Measurements from ENCODE around the gene CIB4. TPM values are rescaled to one million over a fixed set of nuclear protein-coding genes. Genes with fewer than 3 reads are reported as not detected.
A peak's percentile ranks its signal among the peaks of the same experiment; 100 is the strongest.

The CIB4 gene
- total RNA-seq, 4 donors from 2014 or later, result not detected

DNA sequence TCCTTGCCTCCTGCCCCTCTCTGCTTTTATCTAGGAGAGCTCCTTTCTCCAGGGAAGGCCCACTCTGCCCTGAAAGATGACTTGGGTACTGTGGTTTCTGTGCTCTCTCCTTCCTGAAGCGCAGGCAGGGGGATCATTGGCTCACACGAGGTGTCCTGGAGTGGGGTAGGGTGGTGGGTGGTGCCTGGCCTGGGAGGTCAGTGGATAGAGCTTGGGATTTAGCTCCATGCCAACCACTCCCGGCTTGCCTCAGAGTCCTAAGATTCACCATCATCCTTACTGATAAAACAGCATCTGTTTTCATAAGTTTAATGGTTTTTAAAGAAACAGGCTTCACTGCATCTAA is 63.1 kb downstream of the CIB4 start:
- Histone ChIP-seq H3K4me3 (no peak overlapping the region), H3K36me3 (no peaks in the 10 kb centered on the region), H3K27me3 (peaks cover 0 to 4% (median 0%) of the 10 kb centered on the region in 4 donors), H3K9me3 (no peaks in the 10 kb centered on the region), H3K4me1 (no peaks in the 10 kb centered on the region), H3K27ac (replicated peaks in 1 of 4) (no peak overlapping the region)
- no peak for DNase-seq (ENCODE audit: extremely low spot score)
- 61% methylated on average over 3 of the region's 3 CpGs for WGBS
- TF ChIP-seq POLR2AphosphoS5 (IDR thresholded peaks at IDR 0.05), result no peak
- TF ChIP-seq POLR2A (IDR thresholded peaks at IDR 0.05; ENCODE audit: low read depth), result no peak
- TF ChIP-seq EP300 (IDR thresholded peaks at IDR 0.05), result no peak
- TF ChIP-seq, protein P1, sequence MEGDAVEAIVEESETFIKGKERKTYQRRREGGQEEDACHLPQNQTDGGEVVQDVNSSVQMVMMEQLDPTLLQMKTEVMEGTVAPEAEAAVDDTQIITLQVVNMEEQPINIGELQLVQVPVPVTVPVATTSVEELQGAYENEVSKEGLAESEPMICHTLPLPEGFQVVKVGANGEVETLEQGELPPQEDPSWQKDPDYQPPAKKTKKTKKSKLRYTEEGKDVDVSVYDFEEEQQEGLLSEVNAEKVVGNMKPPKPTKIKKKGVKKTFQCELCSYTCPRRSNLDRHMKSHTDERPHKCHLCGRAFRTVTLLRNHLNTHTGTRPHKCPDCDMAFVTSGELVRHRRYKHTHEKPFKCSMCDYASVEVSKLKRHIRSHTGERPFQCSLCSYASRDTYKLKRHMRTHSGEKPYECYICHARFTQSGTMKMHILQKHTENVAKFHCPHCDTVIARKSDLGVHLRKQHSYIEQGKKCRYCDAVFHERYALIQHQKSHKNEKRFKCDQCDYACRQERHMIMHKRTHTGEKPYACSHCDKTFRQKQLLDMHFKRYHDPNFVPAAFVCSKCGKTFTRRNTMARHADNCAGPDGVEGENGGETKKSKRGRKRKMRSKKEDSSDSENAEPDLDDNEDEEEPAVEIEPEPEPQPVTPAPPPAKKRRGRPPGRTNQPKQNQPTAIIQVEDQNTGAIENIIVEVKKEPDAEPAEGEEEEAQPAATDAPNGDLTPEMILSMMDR (IDR thresholded peaks at IDR 0.05), result no peak
- intact Hi-C loops (cut with DNase I), result loop anchor here (5.0 to 10.0 kb wide), 2 partner anchors 76 to 233 kb away; partner anchors contain the start of genes ADGRF3 and SELENOI

GRCh38 chr2:26577442-26578112 is 63.6 kb downstream of the CIB4 start:
- Histone ChIP-seq H3K4me1 (no peaks in the 10 kb centered on the region), H3K27ac (replicated peaks in 1 of 4) (no peak overlapping the region), H3K36me3 (no peaks in the 10 kb centered on the region), H3K4me3 (no peak overlapping the region), H3K27me3 (no peaks in the 10 kb centered on the region), H3K9me3 (no peaks in the 10 kb centered on the region)
- TF ChIP-seq, protein P1 (IDR thresholded peaks at IDR 0.05), result peak; percentile 91 to 98 (median 96)
- no peak for TF ChIP-seq POLR2A (IDR thresholded peaks at IDR 0.05; ENCODE audit: low read depth)
- TF ChIP-seq POLR2AphosphoS5 (IDR thresholded peaks at IDR 0.05), result peak in 1 of 2 donors; percentile 16
- no peak for TF ChIP-seq EP300 (IDR thresholded peaks at IDR 0.05)
- intact Hi-C loops (cut with DNase I), result loop anchor here (5.0 to 10.0 kb wide), 2 partner anchors 75 to 233 kb away; partner anchors contain the start of genes ADGRF3 and SELENOI
- 35% methylated on average over 20 of the region's 24 CpGs for WGBS
- no peak for DNase-seq (ENCODE audit: extremely low spot score)

- TF ChIP-seq, protein P1 (IDR thresholded peaks at IDR 0.05), result no peak
- TF ChIP-seq POLR2A (IDR thresholded peaks at IDR 0.05; ENCODE audit: low read depth), result no peak
- no peak for TF ChIP-seq POLR2AphosphoS5 (IDR thresholded peaks at IDR 0.05)
- no peak for TF ChIP-seq EP300 (IDR thresholded peaks at IDR 0.05)
- no peak overlapping the region for H3K27ac ChIP-seq (replicated peaks in 1 of 4)
- no peaks in the 10 kb centered on the region for H3K9me3 ChIP-seq
- DNase-seq (ENCODE audit: extremely low spot score), result no peak
- no peaks in the 10 kb centered on the region for H3K27me3 ChIP-seq
- intact Hi-C loops (cut with DNase I), result loop anchor here (5.0 to 10.0 kb wide), 2 partner anchors 75 to 232 kb away; partner anchors contain the start of genes ADGRF3 and SELENOI
- H3K4me1 ChIP-seq, result no peaks in the 10 kb centered on the region
- no peaks in the 10 kb centered on the region for H3K36me3 ChIP-seq
- 75% methylated on average over 17 of the region's 17 CpGs for WGBS
- no peak overlapping the region for H3K4me3 ChIP-seq
Measured at GRCh38 chr2:26576565-26577441, 64.4 kb downstream of the CIB4 start.

GRCh38 chr2:26575836-26576564 is 65.2 kb downstream of the CIB4 start:
- Histone ChIP-seq H3K27ac (replicated peaks in 1 of 4) (no peak overlapping the region), H3K27me3 (no peaks in the 10 kb centered on the region), H3K36me3 (no peaks in the 10 kb centered on the region), H3K9me3 (no peaks in the 10 kb centered on the region), H3K4me3 (no peak overlapping the region), H3K4me1 (no peaks in the 10 kb centered on the region)
- WGBS, result 85% methylated on average over 17 of the region's 17 CpGs
- no peak for DNase-seq (ENCODE audit: extremely low spot score)
- no peak for TF ChIP-seq POLR2A (IDR thresholded peaks at IDR 0.05; ENCODE audit: low read depth)
- no peak for TF ChIP-seq POLR2AphosphoS5 (IDR thresholded peaks at IDR 0.05)
- TF ChIP-seq, protein P1 (IDR thresholded peaks at IDR 0.05), result no peak
- no peak for TF ChIP-seq EP300 (IDR thresholded peaks at IDR 0.05)
- intact Hi-C loops (cut with DNase I), result loop anchor here (5.0 to 10.0 kb wide), 2 partner anchors 74 to 231 kb away; partner anchors contain the start of genes ADGRF3 and SELENOI
